ENCODE results near the gene UPK1B.

DNA sequence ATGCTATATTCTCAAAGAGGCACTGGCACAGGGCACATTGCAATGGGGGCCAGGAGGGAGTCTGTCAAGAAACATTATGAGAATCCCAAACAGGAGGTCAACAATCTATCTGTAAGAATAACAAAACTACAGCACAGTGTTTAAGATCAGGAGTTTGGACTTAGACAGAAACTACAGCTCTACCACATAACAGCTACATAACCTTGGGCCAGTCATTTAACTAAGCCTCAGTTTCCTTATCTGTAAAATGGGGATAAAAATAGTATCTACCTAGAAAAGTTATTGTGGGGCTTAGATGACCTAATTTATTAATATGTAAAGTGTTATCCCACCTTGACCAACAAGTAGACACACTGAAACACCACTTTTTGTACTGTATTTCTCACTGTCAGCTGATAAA is 57.3 kb downstream of the UPK1B start:
- TF ChIP-seq POLR2A (IDR thresholded peaks at IDR 0.05) (no peak), EP300 (IDR thresholded peaks at IDR 0.05) (no peak), POLR2AphosphoS5 (IDR thresholded peaks at IDR 0.05) (no peak)
- TF ChIP-seq, protein P1, sequence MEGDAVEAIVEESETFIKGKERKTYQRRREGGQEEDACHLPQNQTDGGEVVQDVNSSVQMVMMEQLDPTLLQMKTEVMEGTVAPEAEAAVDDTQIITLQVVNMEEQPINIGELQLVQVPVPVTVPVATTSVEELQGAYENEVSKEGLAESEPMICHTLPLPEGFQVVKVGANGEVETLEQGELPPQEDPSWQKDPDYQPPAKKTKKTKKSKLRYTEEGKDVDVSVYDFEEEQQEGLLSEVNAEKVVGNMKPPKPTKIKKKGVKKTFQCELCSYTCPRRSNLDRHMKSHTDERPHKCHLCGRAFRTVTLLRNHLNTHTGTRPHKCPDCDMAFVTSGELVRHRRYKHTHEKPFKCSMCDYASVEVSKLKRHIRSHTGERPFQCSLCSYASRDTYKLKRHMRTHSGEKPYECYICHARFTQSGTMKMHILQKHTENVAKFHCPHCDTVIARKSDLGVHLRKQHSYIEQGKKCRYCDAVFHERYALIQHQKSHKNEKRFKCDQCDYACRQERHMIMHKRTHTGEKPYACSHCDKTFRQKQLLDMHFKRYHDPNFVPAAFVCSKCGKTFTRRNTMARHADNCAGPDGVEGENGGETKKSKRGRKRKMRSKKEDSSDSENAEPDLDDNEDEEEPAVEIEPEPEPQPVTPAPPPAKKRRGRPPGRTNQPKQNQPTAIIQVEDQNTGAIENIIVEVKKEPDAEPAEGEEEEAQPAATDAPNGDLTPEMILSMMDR (IDR thresholded peaks at IDR 0.05), result no peak
